Colonic mucosa (tissue), 4 donors: ENCODE measurements around the gene OR2A5. TPM values are rescaled to one million over a fixed set of nuclear protein-coding genes. Genes with fewer than 3 reads are reported as not detected.

Experiments
- DNase-seq: peaks from one replicate; pipeline ENCODE4 v3.0.0-alpha.2; 2020
- H3K27ac ChIP-seq: fragments of 200-600 bp; one replicate; pipeline ENCODE4 v1.8.0; 2021
- H3K27me3 ChIP-seq: fragments of 200-600 bp; one replicate; pipeline ENCODE4 v1.8.0; 2021
- H3K36me3 ChIP-seq: fragments of 200-600 bp; one replicate; pipeline ENCODE4 v1.8.0; 2021
- H3K4me1 ChIP-seq: fragments of 200-600 bp; one replicate; pipeline ENCODE4 v1.8.0; 2021; ENCODE audit warnings: mild to moderate bottlenecking
- H3K4me3 ChIP-seq: fragments of 200-600 bp; one replicate; pipeline ENCODE4 v1.8.0; 2021
- H3K9ac ChIP-seq, 2 donors: one replicate each; pipeline ENCODE4 v1.7.0; 2013; ENCODE audit warnings: control low read depth in 2 of 2, low read depth in 2 of 2, low read length in 2 of 2
- H3K9me3 ChIP-seq: fragments of 200-600 bp; one replicate; pipeline ENCODE4 v1.8.0; 2021
- CTCF ChIP-seq: fragments of 200-600 bp; IDR thresholded peaks from one replicate; pipeline ENCODE4 v1.8.0; 2022; ENCODE audit warnings: antibody characterized with exemption, mild to moderate bottlenecking
- intact Hi-C: fragments of 100-400 bp; cut with DNase I; formaldehyde crosslinking; loops from one replicate; pipeline ENCODE4 v1.14.1; 2022
- total RNA-seq, 2 donors: library from RNA; stranded (reverse); fragmentation: NEBNext Ultra II Directional in 1 of 2; extraction: Animal tissue kit (Norgen Biotek cat#: 25700) in 1 of 2; gene quantifications; one replicate each; pipeline ENCODE4 v1.2.1, GENCODE V29; 2021
- donor health status: healthy.
- donor health status: DM: no; HTN: no; CAD: no.
- donor health status: DM: no; HTN: no; CAD: no.

OR2A5 gene
- total RNA-seq = not detected

- Histone ChIP-seq H3K27me3 (no peaks in the 10 kb centered on the region), H3K4me1 (no peaks in the 10 kb centered on the region), H3K27ac (no peak within 1 kb of the TSS), H3K4me3 (no peak within 1 kb of the TSS), H3K9ac (no peak within 1 kb of the TSS), H3K36me3 (no peaks in the 10 kb centered on the region), H3K9me3 (no peaks in the 10 kb centered on the region)
- intact Hi-C loops = no loop called here
- no peak for DNase-seq
- no peak for TF ChIP-seq CTCF
Observed at GRCh38 chr7:144048648-144049047, at the start of gene OR2A5. Gene OR2A5, plus strand, starts transcription at chr7:144048948. Its CDS starts 1,454 bp downstream, at chr7:144050402.

- intact Hi-C loops = no loop called here
- Histone ChIP-seq H3K4me3 (no peak within 1 kb of the TSS), H3K4me1 (no peaks in the 10 kb centered on the region), H3K27me3 (no peaks in the 10 kb centered on the region), H3K36me3 (no peaks in the 10 kb centered on the region), H3K9ac (no peak within 1 kb of the TSS), H3K9me3 (no peaks in the 10 kb centered on the region), H3K27ac (no peak within 1 kb of the TSS)
- TF ChIP-seq CTCF = no peak
- no peak for DNase-seq
Observed at GRCh38 chr7:144000020-144000419, 48.7 kb upstream of the OR2A5 start, which contains the start of gene OR6B1. Gene OR6B1, plus strand, starts transcription at chr7:144000320. Its CDS starts 3,677 bp downstream, at chr7:144003997.

- no peaks in the 10 kb centered on the region for H3K36me3 ChIP-seq
- H3K4me3 ChIP-seq = no peak overlapping the region
- H3K27me3 ChIP-seq = no peaks in the 10 kb centered on the region
- H3K4me1 ChIP-seq = no peaks in the 10 kb centered on the region
- intact Hi-C loops = no loop called here
- H3K9me3 ChIP-seq = no peaks in the 10 kb centered on the region
- no peak for TF ChIP-seq CTCF
- DNase-seq = no peak
- no peak overlapping the region for H3K27ac ChIP-seq
- H3K9ac ChIP-seq = no peak overlapping the region
Observed at GRCh38 chr7:144001543-144001942, 47.2 kb upstream of the OR2A5 start.

- H3K27me3 ChIP-seq = no peaks in the 10 kb centered on the region
- DNase-seq = no peak
- H3K4me3 ChIP-seq = no peak overlapping the region
- no peak for TF ChIP-seq CTCF
- no peaks in the 10 kb centered on the region for H3K4me1 ChIP-seq
- intact Hi-C loops = no loop called here
- no peaks in the 10 kb centered on the region for H3K9me3 ChIP-seq
- H3K9ac ChIP-seq = no peak overlapping the region
- no peaks in the 10 kb centered on the region for H3K36me3 ChIP-seq
- no peak overlapping the region for H3K27ac ChIP-seq
Observed at GRCh38 chr7:144004703-144005102, 44.0 kb upstream of the OR2A5 start.

- Histone ChIP-seq H3K36me3 (no peaks in the 10 kb centered on the region), H3K9me3 (no peaks in the 10 kb centered on the region), H3K4me1 (no peaks in the 10 kb centered on the region), H3K4me3 (no peak overlapping the region), H3K27me3 (no peaks in the 10 kb centered on the region), H3K9ac (no peak overlapping the region), H3K27ac (no peak overlapping the region)
- intact Hi-C loops = no loop called here
- no peak for DNase-seq
- no peak for TF ChIP-seq CTCF
Observed at GRCh38 chr7:144006029-144006691, 42.6 kb upstream of the OR2A5 start.
